HTERT RPE-1 (cell line): Measurements from ENCODE around the gene SLC25A26.

Source experiments
- in situ Hi-C: fragments of 300-500 bp; cut with MboI; formaldehyde crosslinking; loops from 4 replicates; pipeline ENCODE4 v1.14.3; 2020; ENCODE audit warnings: low sequenced_read_pairs

Gene SLC25A26

GRCh38 chr3:66312039-66312438 lies 91.2 kb downstream of the SLC25A26 start:
- in situ Hi-C loops: no loop called here

DNA sequence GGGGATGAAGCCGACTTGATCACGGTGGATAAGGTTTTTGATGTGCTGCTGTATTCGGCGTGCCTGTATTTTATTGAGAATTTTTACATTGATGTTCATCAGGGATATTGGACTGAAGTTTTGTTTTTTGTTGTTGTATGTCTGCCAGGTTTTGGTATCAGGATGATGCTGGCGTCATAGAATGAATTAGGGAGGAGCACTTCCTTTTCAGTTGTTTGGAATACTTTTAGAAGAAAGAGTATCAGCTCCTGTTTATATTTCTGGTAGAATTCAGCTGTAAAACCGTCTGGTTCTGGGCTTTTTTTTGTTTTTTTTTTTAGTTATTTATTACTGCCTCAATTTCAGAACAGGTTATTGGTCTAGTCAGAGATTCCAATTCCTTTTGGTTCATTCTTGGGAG lies 93.7 kb downstream of the SLC25A26 start:
- in situ Hi-C loops: no loop called here

- in situ Hi-C loops: no loop called here
These were observed 97.1 kb downstream of the SLC25A26 start for GRCh38 chr3:66317750-66318376.

DNA sequence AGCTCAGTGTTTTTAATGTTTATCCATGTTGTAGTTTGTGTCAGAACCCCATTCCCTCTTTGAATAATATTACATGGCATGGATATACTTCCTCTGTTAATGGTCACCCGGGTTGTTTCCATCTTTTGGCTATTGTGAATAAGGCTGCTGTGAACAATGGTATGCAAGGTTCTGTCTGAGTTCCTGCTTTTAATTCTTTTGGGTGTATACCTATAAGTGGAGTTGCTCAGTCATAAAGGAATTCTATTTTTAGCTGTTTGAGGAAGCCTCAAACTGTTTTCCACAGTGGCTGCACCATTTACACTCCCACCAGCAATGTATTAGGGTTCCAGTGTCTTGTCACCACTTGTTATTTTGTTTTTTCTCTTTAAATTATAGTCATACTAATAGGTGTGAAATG lies 99.6 kb downstream of the SLC25A26 start:
- in situ Hi-C loops: no loop called here

DNA sequence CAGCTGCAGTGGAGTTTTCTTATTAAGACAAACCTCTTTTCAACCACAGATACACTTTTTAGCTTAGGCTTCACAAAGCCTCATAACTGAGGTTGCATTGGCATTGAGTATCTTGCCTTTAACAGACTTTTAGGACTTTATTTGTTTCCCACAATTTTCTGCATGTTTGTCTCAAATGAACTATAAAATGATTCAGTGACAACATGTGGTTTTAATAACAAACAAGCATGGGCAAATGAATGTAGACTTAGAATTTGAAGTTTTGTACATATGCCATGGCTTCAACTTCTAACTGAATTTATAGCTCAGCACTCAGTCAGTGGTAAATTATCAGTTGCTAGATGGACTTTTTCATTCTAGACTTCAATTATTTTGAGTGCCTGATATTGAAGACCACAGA lies 101.6 kb downstream of the SLC25A26 start:
- in situ Hi-C loops: no loop called here

DNA sequence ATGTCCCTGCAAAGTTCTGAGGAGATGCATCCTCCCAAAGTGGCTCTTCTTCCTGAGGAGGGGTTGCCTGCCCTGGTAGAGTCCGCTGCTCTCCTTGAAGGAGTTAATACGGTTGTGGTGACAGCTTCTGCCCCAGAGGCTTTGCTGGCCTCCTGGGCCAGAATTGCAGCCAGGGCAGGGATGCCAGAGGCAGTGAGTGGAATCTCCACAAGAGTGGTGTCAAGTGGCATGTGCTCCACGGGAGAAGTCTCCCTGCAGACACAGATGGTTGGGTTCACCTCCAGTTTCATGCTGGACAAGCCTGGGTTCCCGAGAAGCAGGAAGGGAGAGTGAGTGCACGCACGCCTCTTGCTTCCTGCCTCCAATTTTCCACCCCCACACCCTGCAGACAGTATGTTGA lies 105.5 kb downstream of the SLC25A26 start:
- in situ Hi-C loops: no loop called here

DNA sequence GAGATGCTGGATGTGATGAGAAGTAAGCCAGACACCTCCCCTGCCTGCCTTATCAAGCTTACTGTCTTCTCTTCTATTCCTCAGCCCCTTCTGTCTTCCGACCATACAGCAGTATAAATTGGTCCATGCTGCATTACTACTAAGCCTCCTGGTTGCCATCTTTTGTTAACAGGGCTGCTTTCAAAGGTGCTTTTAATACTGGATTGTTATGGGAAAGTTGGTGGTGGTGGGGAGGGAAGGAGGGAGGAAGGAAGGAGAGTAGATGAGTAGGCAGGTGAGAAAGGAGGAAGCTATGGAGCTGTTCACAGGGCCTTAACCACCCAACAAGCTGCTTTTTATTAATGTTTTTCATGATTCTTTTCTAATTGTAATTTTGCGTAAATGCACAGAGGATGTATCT lies 114.9 kb downstream of the SLC25A26 start:
- in situ Hi-C loops: no loop called here

DNA sequence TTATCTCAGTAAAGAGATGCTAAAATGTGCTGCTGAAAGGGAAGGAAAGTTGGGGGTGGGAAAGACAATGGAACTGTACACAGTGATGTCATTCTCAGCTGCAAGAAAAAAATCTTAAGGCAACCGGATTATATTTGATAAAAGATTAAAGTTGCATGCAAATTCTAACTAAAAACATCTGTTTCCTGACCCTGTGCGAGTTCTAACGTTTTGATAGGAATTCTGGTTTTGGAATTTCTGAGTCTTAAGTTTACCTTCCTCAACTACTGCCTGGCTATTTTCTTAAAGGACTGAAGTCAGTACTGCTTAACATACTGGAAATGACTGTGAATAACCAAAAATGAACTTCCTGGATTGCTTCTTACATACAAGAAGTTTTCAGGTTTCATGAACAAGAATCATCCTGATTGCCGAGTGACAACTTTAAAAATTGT lies 115.5 kb downstream of the SLC25A26 start:
- in situ Hi-C loops: no loop called here

GRCh38 chr3:66338927-66339326 lies 118.1 kb downstream of the SLC25A26 start:
- in situ Hi-C loops: no loop called here

GRCh38 chr3:66342717-66343356 lies 122.0 kb downstream of the SLC25A26 start:
- in situ Hi-C loops: no loop called here

GRCh38 chr3:66344391-66344811 lies 123.6 kb downstream of the SLC25A26 start:
- in situ Hi-C loops: no loop called here

DNA sequence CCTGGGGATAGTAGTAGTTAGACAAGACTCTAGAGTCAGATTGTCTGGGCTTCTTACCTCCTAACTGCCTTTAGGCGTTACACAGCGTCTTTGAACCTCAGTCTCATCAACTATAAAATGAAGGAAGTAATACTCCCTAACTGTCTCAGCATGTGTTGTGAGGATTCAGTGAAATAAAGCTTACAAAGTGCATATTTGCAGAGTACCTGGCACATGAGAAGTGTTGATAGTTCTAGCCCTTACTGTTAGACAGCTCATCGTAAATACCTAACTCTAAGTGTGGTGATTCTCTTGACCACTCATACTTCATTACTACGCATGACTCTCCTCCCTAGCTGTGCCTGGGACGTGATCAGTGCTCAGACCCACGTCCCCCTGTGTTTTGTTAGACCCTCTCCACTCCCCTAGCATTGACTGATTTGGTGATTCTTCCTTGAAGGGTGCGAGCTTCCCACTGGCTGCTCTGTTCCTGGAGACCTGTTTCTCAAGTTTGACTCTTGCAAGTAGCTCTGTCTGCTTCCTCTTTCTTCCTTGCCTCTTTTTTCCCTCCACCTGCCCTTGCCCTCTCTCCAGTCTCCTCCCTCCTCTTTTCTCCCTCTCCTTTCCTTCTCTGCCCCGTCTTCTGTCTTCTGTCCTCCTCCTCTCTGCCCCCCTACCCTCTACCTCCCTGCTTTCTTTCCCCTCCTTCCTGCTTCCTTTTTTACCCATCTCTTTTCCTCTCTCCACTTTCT lies 124.2 kb downstream of the SLC25A26 start:
- in situ Hi-C loops: no loop called here

DNA sequence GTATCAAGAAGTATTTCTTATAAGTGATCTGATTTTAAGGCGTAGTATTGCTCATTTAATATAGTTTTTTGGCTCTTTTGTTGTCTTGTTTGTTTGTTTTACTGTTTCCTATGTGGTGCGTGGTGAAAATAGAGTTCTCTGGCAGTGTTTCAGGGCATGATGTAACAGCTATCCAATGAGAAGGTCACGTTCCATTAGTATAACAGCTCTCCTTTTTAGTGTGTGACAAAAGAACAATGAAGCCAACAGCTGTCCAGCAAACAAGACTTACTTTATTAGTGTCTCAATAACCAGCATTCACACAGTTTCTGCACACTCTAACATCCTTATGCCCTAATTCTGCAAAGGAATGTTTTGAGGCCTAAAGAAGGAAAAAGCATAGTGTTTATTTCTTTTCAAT lies 127.9 kb downstream of the SLC25A26 start:
- in situ Hi-C loops: no loop called here

- in situ Hi-C loops: no loop called here
These were observed 129.8 kb downstream of the SLC25A26 start for GRCh38 chr3:66350601-66351000.

- in situ Hi-C loops: no loop called here
These were observed 132.2 kb downstream of the SLC25A26 start for GRCh38 chr3:66353039-66353438.

- in situ Hi-C loops: no loop called here
These were observed 132.7 kb downstream of the SLC25A26 start for GRCh38 chr3:66353530-66353929.

DNA sequence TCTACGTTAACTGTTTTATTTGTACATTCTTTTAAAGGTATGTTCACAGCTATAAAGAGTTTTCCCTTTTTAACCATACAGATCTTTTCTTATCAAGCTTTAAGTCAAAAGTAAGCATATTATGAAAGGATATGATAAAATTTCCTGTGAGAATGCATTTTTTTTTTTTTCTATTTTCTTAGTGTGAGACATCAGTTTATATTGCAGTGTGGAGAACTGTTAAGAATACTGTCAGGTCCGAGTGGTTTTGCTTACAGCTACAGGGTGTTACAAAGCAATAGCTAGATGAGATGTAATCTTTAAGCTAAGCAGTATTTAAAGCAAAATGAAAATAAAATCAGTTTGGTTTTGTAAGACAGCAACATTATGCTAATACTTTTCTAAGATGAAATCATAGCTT lies 133.2 kb downstream of the SLC25A26 start:
- in situ Hi-C loops: no loop called here

- in situ Hi-C loops: no loop called here
These were observed 134.6 kb downstream of the SLC25A26 start for GRCh38 chr3:66355394-66355793.

- in situ Hi-C loops: no loop called here
These were observed 135.2 kb downstream of the SLC25A26 start for GRCh38 chr3:66355997-66356396.

GRCh38 chr3:66361356-66361755 lies 140.6 kb downstream of the SLC25A26 start:
- in situ Hi-C loops: no loop called here

- in situ Hi-C loops: no loop called here
These were observed 141.7 kb downstream of the SLC25A26 start for GRCh38 chr3:66362541-66362941.

- in situ Hi-C loops: no loop called here
These were observed 142.3 kb downstream of the SLC25A26 start for GRCh38 chr3:66363148-66363547.
